ENCODE data around the gene GATAD1. TPM values are rescaled to one million over a fixed set of nuclear protein-coding genes. Genes with fewer than 3 reads are reported as not detected.

Gene GATAD1
- polyA plus RNA-seq, 1 of the 3 experiments (the other 2 are of a cell fraction): 30.6 TPM

DNA sequence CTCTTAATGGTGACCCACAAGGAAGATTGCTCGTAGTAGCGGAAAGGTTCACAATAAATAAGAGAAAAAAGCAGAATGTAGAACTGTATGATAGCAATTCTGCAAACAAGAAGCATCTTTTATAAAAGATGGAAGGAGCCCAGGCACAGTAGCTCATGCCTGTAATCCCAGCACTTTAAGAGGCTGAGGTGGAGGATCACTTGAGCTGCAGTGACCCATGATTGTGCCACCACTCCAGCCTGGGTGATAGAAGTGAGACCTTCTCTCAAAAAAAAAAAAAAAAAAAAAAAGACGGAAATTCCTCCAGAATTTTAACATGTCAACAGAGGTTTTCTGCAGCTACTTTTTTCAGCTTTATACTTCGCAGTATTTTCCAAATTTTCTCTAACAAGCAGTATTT lies 13.2 kb downstream of the GATAD1 start:
- no peak for DNase-seq
- no peak overlapping the region for H2AFZ ChIP-seq (ENCODE audit: low read depth)
- H3K27ac ChIP-seq (ENCODE audit: low read depth in 2 of 2, low read length in 1 of 2): no peak overlapping the region
- H3K4me1 ChIP-seq (ENCODE audit: control insufficient read depth in 1 of 2, insufficient read depth in 2 of 2, low read depth in 1 of 2, low read length in 1 of 2): peaks cover 0 to 4% of the 10 kb centered on the region in 2 experiments; a peak in 3 of 4 replicates
- no peak overlapping the region for H3K9ac ChIP-seq
- H3F3A ChIP-seq (replicated peaks; ENCODE audit: insufficient read depth): peaks cover 16% of the 10 kb centered on the region
- no peaks in the 10 kb centered on the region for H3K79me2 ChIP-seq (ENCODE audit: insufficient read depth)
- ChIA-PET CTCF (interaction anchor here (0.8 to 6.4 kb wide), 36 partner anchors 9 to 593 kb away, joined by 3 to 66 read pairs (median 5); partner anchors contain the start of genes ANKIB1, CYP51A1, ERVW-1 and GATAD1), POLR2A (interaction anchor here (1.7 kb wide), 1 partner anchor 12 kb away, joined by 3 read pairs; no protein-coding TSS in a partner anchor)
- no peaks in the 10 kb centered on the region for H4K20me1 ChIP-seq (ENCODE audit: insufficient read depth)
- no peaks in the 10 kb centered on the region for H3K9me3 ChIP-seq
- no peaks in the 10 kb centered on the region for H3K9me2 ChIP-seq
- H3K36me3 ChIP-seq (replicated peaks in 1 of 2; ENCODE audit: control insufficient read depth in 1 of 2, insufficient read depth in 2 of 2, low read length in 1 of 2): peaks cover 15 to 32% of the 10 kb centered on the region in 2 experiments
- no peak overlapping the region for H3K4me2 ChIP-seq
- WGBS (ENCODE audit: low lambda C conversion rate): 97% methylated on average over 4 of the region's 4 CpGs
- no peaks in the 10 kb centered on the region for H3K27me3 ChIP-seq (ENCODE audit: insufficient read depth)
- H3K4me3 ChIP-seq (ENCODE audit: low read depth in 2 of 2, low read length in 1 of 2): no peak overlapping the region
- TF ChIP-seq RAD21 (IDR thresholded peaks at IDR 0.05; ENCODE audit: low read length): no peak
- TF ChIP-seq CTCF (IDR thresholded peaks at IDR 0.05): no peak
- TF ChIP-seq NRF1 (IDR thresholded peaks at IDR 0.05; ENCODE audit: low read depth, low read length): no peak
- TF ChIP-seq, protein P1, sequence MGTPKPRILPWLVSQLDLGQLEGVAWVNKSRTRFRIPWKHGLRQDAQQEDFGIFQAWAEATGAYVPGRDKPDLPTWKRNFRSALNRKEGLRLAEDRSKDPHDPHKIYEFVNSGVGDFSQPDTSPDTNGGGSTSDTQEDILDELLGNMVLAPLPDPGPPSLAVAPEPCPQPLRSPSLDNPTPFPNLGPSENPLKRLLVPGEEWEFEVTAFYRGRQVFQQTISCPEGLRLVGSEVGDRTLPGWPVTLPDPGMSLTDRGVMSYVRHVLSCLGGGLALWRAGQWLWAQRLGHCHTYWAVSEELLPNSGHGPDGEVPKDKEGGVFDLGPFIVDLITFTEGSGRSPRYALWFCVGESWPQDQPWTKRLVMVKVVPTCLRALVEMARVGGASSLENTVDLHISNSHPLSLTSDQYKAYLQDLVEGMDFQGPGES (IDR thresholded peaks at IDR 0.05; ENCODE audit: low read depth, low read length): no peak
- no peak for TF ChIP-seq SIN3A (IDR thresholded peaks at IDR 0.05; ENCODE audit: borderline replicate concordance, low read depth, low read length)
- TF ChIP-seq, protein P2, sequence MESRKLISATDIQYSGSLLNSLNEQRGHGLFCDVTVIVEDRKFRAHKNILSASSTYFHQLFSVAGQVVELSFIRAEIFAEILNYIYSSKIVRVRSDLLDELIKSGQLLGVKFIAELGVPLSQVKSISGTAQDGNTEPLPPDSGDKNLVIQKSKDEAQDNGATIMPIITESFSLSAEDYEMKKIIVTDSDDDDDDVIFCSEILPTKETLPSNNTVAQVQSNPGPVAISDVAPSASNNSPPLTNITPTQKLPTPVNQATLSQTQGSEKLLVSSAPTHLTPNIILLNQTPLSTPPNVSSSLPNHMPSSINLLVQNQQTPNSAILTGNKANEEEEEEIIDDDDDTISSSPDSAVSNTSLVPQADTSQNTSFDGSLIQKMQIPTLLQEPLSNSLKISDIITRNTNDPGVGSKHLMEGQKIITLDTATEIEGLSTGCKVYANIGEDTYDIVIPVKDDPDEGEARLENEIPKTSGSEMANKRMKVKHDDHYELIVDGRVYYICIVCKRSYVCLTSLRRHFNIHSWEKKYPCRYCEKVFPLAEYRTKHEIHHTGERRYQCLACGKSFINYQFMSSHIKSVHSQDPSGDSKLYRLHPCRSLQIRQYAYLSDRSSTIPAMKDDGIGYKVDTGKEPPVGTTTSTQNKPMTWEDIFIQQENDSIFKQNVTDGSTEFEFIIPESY (IDR thresholded peaks at IDR 0.05; ENCODE audit: borderline replicate concordance, low read depth): no peak
- no peak for TF ChIP-seq POLR2AphosphoS5 (IDR thresholded peaks at IDR 0.05; ENCODE audit: low read depth, low read length)
- TF ChIP-seq MXI1 (IDR thresholded peaks at IDR 0.05; ENCODE audit: low read depth, low read length): no peak

All from SK-N-SH (cell line).